ENCODE results near the gene ROR2.

GRCh38 chr9:91814201-91814600 is 135.8 kb downstream of the ROR2 start:
- no peak for TF ChIP-seq EZH2 (IDR thresholded peaks at IDR 0.05; ENCODE audit: low read length, unreplicated experiment)
- no peak for TF ChIP-seq CTCF (conservative IDR thresholded peaks at IDR 0.05; ENCODE audit: low read depth, low read length)

Measured in PC-3 (cell line).